GM23338 (cell line): ENCODE data around the gene RAB9B. TPM values are rescaled to one million over a fixed set of nuclear protein-coding genes. Genes with fewer than 3 reads are reported as not detected.

Experiments used
- ATAC-seq: fragments of 200-7000 bp; cut with Tn5 transposase; 3 replicates; pipeline ENCODE4 v1.9.1; 2020
- DNase-seq: peaks from one replicate; pipeline ENCODE4 v3.0.0-alpha.2; 2015; ENCODE audit warnings: low spot score
- H2AFZ ChIP-seq: fragments of 200-600 bp; sonication (generic); 2 replicates; pipeline ENCODE4 v1.8.0; 2016; ENCODE audit warnings: antibody characterized with exemption, mild to moderate bottlenecking, moderate library complexity
- H3F3A ChIP-seq: fragments of 200-600 bp; sonication (generic); replicated peaks from 2 replicates; pipeline ENCODE4 v1.8.0; 2017; ENCODE audit warnings: antibody characterized with exemption, mixed run types, low read depth
- H3K27ac ChIP-seq: fragments of 200-600 bp; sonication (generic); 2 replicates; pipeline ENCODE4 v1.6.1; 2016; ENCODE audit warnings: low read depth
- H3K27me3 ChIP-seq: fragments of 200-600 bp; sonication (generic); 2 replicates; pipeline ENCODE4 v1.8.0; 2016; ENCODE audit warnings: mild to moderate bottlenecking, mixed run types, moderate library complexity; ENCODE audit not compliant: insufficient read depth
- H3K36me3 ChIP-seq: fragments of 200-600 bp; sonication (generic); 2 replicates; pipeline ENCODE4 v1.8.0; 2016; ENCODE audit warnings: mild to moderate bottlenecking; ENCODE audit not compliant: insufficient read depth
- H3K4me1 ChIP-seq: fragments of 200-600 bp; sonication (generic); 2 replicates; pipeline ENCODE4 v1.8.0; 2016; ENCODE audit warnings: mild to moderate bottlenecking, moderate library complexity; ENCODE audit not compliant: insufficient read depth
- H3K4me2 ChIP-seq: fragments of 200-600 bp; sonication (generic); 2 replicates; pipeline ENCODE4 v1.7.1; 2017; ENCODE audit warnings: mixed run types
- H3K4me3 ChIP-seq: fragments of 200-600 bp; sonication (generic); 2 replicates; pipeline ENCODE4 v1.6.1; 2016; ENCODE audit warnings: mixed run types
- H3K79me2 ChIP-seq: fragments of 200-600 bp; sonication (generic); replicated peaks from 2 replicates; pipeline ENCODE4 v1.8.0; 2017; ENCODE audit warnings: mild to moderate bottlenecking; ENCODE audit not compliant: insufficient read depth
- H3K9me2 ChIP-seq: fragments of 200-600 bp; sonication (generic); 2 replicates; pipeline ENCODE4 v1.8.0; 2017; ENCODE audit not compliant: insufficient read depth
- H4K20me1 ChIP-seq: fragments of 200-600 bp; sonication (generic); replicated peaks from 2 replicates; pipeline ENCODE4 v1.8.0; 2017; ENCODE audit warnings: mild to moderate bottlenecking; ENCODE audit not compliant: insufficient read depth
- H3K27ac Mint-ChIP-seq: 2 replicates; pipeline ENCODE4 v1.8.0; 2020; ENCODE audit warnings: inconsistent platforms, mild to moderate bottlenecking, moderate library complexity, mixed read lengths
- H3K27me3 Mint-ChIP-seq: 3 replicates; pipeline ENCODE4 v1.8.0; 2022; ENCODE audit warnings: low read depth, mild to moderate bottlenecking, moderate library complexity, mixed read lengths, inconsistent platforms; ENCODE audit not compliant: insufficient read depth, poor library complexity
- H3K36me3 Mint-ChIP-seq: 3 replicates; pipeline ENCODE4 v1.8.0; 2021; ENCODE audit warnings: low read depth, mild to moderate bottlenecking, inconsistent platforms, moderate library complexity, mixed read lengths
- H3K4me1 Mint-ChIP-seq: 3 replicates; pipeline ENCODE4 v1.8.0; 2020; ENCODE audit warnings: mild to moderate bottlenecking, inconsistent platforms, mixed read lengths
- H3K4me3 Mint-ChIP-seq: 3 replicates; pipeline ENCODE4 v1.8.0; 2021; ENCODE audit warnings: moderate library complexity, mild to moderate bottlenecking, inconsistent platforms, mixed read lengths
- H3K9me3 Mint-ChIP-seq: 3 replicates; pipeline ENCODE4 v1.8.0; 2020; ENCODE audit warnings: moderate library complexity, mild to moderate bottlenecking, inconsistent platforms, mixed read lengths
- CREB1 ChIP-seq: fragments of 250-450 bp; sonication (Bioruptor Pico); IDR thresholded peaks from 2 replicates; pipeline ENCODE4 v1.5.0; 2020; ENCODE audit warnings: low read depth, mild to moderate bottlenecking, moderate library complexity
- CTCF ChIP-seq, 2 experiments: fragments of 200-600 bp in 1 of 2; sonication (generic) in 1 of 2; conservative IDR thresholded peaks; 2 replicates each; pipeline versions ENCODE4 v1.5.1 to v1.6.1; 2016 to 2017; ENCODE audit warnings: antibody characterized with exemption in 2 of 2, low read depth in 2 of 2, mild to moderate bottlenecking in 2 of 2, moderate library complexity in 1 of 2
- ETS1 ChIP-seq: IDR thresholded peaks from 2 replicates; pipeline ENCODE4 v1.6.1; 2016; ENCODE audit warnings: antibody characterized with exemption
- EZH2 ChIP-seq: fragments of 200-600 bp; sonication (generic); IDR thresholded peaks from one replicate; pipeline ENCODE4 v1.8.0; 2017; ENCODE audit warnings: antibody characterized with exemption, mild to moderate bottlenecking, low read depth; ENCODE audit not compliant: unreplicated experiment
- EZH2phosphoT487 ChIP-seq: fragments of 200-600 bp; sonication (generic); IDR thresholded peaks from one replicate; pipeline ENCODE4 v1.8.1; 2018; ENCODE audit warnings: antibody characterized with exemption; ENCODE audit not compliant: unreplicated experiment
- JUNB ChIP-seq: IDR thresholded peaks from one replicate; pipeline ENCODE4 v1.6.1; 2016; ENCODE audit warnings: antibody characterized with exemption; ENCODE audit not compliant: unreplicated experiment
- NANOG ChIP-seq: IDR thresholded peaks from 2 replicates; pipeline ENCODE4 v1.6.1; 2016; ENCODE audit warnings: antibody characterized with exemption, borderline replicate concordance
- POLR2AphosphoS5 ChIP-seq: IDR thresholded peaks from 2 replicates; pipeline ENCODE4 v1.6.1; 2016; ENCODE audit warnings: antibody characterized with exemption, low read depth
- REST ChIP-seq: IDR thresholded peaks from one replicate; pipeline ENCODE4 v1.6.1; 2018; ENCODE audit warnings: antibody characterized with exemption; ENCODE audit not compliant: unreplicated experiment
- ZNF114 ChIP-seq: fragments of 250-450 bp; sonication (Bioruptor Pico); IDR thresholded peaks from 2 replicates; pipeline ENCODE4 v1.5.0; 2020; ENCODE audit warnings: mild to moderate bottlenecking, moderate library complexity
- ZNF331 ChIP-seq: fragments of 250-450 bp; sonication (Bioruptor Pico); IDR thresholded peaks from 2 replicates; pipeline ENCODE4 v1.5.0; 2020; ENCODE audit warnings: low read depth, mild to moderate bottlenecking, moderate library complexity
- polyA plus RNA-seq: library from polyadenylated mRNA; unstranded; fragments of >200 nt; fragmentation: Nextera tagmentation; extraction: Ambion mirVana; gene quantifications from 2 replicates; pipeline ENCODE4 v1.2.1, GENCODE V29; 2016
- total RNA-seq: library from RNA; depleted of rRNA; stranded (reverse); fragments of >200 nt; shearing (Covaris generic); gene quantifications from 2 replicates; pipeline ENCODE4 v1.2.3, GENCODE V29; 2014

RAB9B gene
- total and polyA plus RNA-seq, 2 experiments from 2014 or later: 0.24 to 0.28 TPM

- TF ChIP-seq EZH2: no peak
- no peak for TF ChIP-seq EZH2phosphoT487
- TF ChIP-seq CTCF (conservative IDR thresholded peaks at IDR 0.05; ENCODE audit: low read depth in 2 of 2): no peak
- TF ChIP-seq POLR2AphosphoS5: no peak
- ATAC-seq (no peak), DNase-seq (no peak)
- H3K36me3 ChIP-seq: no peaks in the 10 kb centered on the region
- H4K20me1 ChIP-seq: no peaks in the 10 kb centered on the region
- H3K4me3 ChIP-seq: no peak overlapping the region
- no peak overlapping the region for H3K27ac ChIP-seq
- Mint-ChIP-seq H3K4me3 (no peak overlapping the region), H3K4me1 (no peaks in the 10 kb centered on the region), H3K36me3 (no peaks in the 10 kb centered on the region), H3K27ac (no peak overlapping the region), H3K27me3 (peaks cover 1% of the 10 kb centered on the region), H3K9me3 (no peaks in the 10 kb centered on the region)
- H2AFZ ChIP-seq: no peak overlapping the region
- no peaks in the 10 kb centered on the region for H3K79me2 ChIP-seq
- no peaks in the 10 kb centered on the region for H3K4me1 ChIP-seq
- H3K9me2 ChIP-seq: no peaks in the 10 kb centered on the region
- no peak overlapping the region for H3K4me2 ChIP-seq
- no peaks in the 10 kb centered on the region for H3F3A ChIP-seq
- no peaks in the 10 kb centered on the region for H3K27me3 ChIP-seq
Measured at GRCh38 chrX:103800318-103800717, 31.7 kb downstream of the RAB9B start.

GRCh38 chrX:103797691-103798090 is 34.4 kb downstream of the RAB9B start:
- H4K20me1 ChIP-seq: no peaks in the 10 kb centered on the region
- no peaks in the 10 kb centered on the region for H3K79me2 ChIP-seq
- peaks cover 4% of the 10 kb centered on the region; the same call in 1 of the 3 replicates for H3K4me1 Mint-ChIP-seq
- no peak overlapping the region for H3K27ac Mint-ChIP-seq
- H3K4me1 ChIP-seq: no peaks in the 10 kb centered on the region
- no peak overlapping the region for H3K27ac ChIP-seq
- no peaks in the 10 kb centered on the region for H3K9me2 ChIP-seq
- no peak overlapping the region for H3K4me3 Mint-ChIP-seq
- H3K27me3 Mint-ChIP-seq: peaks cover 1% of the 10 kb centered on the region
- no peaks in the 10 kb centered on the region for H3K36me3 ChIP-seq
- no peaks in the 10 kb centered on the region for H3K27me3 ChIP-seq
- H3F3A ChIP-seq: no peaks in the 10 kb centered on the region
- no peak for TF ChIP-seq JUNB
- no peak for TF ChIP-seq ZNF331
- no peaks in the 10 kb centered on the region for H3K36me3 Mint-ChIP-seq
- H3K4me2 ChIP-seq: no peak overlapping the region
- DNase-seq (no peak), ATAC-seq (no peak)
- H2AFZ ChIP-seq: no peak overlapping the region
- no peak overlapping the region for H3K4me3 ChIP-seq
- no peaks in the 10 kb centered on the region for H3K9me3 Mint-ChIP-seq

- Mint-ChIP-seq H3K9me3 (no peaks in the 10 kb centered on the region), H3K36me3 (peaks cover 17% of the 10 kb centered on the region), H3K27me3 (peaks cover 2% of the 10 kb centered on the region), H3K27ac (no peak overlapping the region), H3K4me3 (no peak overlapping the region), H3K4me1 (peaks cover 4% of the 10 kb centered on the region; the same call in 1 of the 3 replicates)
- Histone ChIP-seq H3K4me3 (no peak overlapping the region), H3F3A (no peaks in the 10 kb centered on the region), H3K79me2 (no peaks in the 10 kb centered on the region), H3K9me2 (no peaks in the 10 kb centered on the region), H4K20me1 (no peaks in the 10 kb centered on the region), H2AFZ (no peak overlapping the region), H3K36me3 (no peaks in the 10 kb centered on the region), H3K4me1 (no peaks in the 10 kb centered on the region), H3K4me2 (no peak overlapping the region), H3K27me3 (no peaks in the 10 kb centered on the region), H3K27ac (no peak overlapping the region)
- DNase-seq (no peak), ATAC-seq (no peak)
- TF ChIP-seq JUNB: no peak
- TF ChIP-seq EZH2: no peak
- no peak for TF ChIP-seq CREB1 (CRISPR knock-in tag)
- TF ChIP-seq EZH2phosphoT487: no peak
- TF ChIP-seq REST: no peak
- TF ChIP-seq CTCF (conservative IDR thresholded peaks at IDR 0.05; ENCODE audit: low read depth in 2 of 2): no peak
- no peak for TF ChIP-seq ZNF114 (CRISPR knock-in tag)
- TF ChIP-seq ETS1: no peak
- TF ChIP-seq NANOG: no peak
- TF ChIP-seq POLR2AphosphoS5: no peak
- no peak for TF ChIP-seq ZNF331
Measured at GRCh38 chrX:103794119-103794518, 37.9 kb downstream of the RAB9B start.
